Activated CD4-positive, alpha-beta T cell treated with anti-CD3 and anti-CD28 coated beads, Interleukin-2, amount 10 ng/mL, durations not matched to agents 7 days and 5 days (primary cell): ENCODE data around the gene GRB14. TPM values are rescaled to one million over a fixed set of nuclear protein-coding genes. Genes with fewer than 3 reads are reported as not detected.

ENCODE experiments used
- CTCF ChIA-PET: fragments of 350-600 bp; sonication (Branson Sonifier 250); formaldehyde crosslinking; loops from one replicate; lab custom pipeline; 2021; ENCODE audit warnings: antibody characterized with exemption; lab: Charles Lee
- POLR2A ChIA-PET: fragments of 350-600 bp; sonication (Branson Sonifier 250); formaldehyde crosslinking; loops from one replicate; lab custom pipeline; 2021; ENCODE audit warnings: antibody characterized with exemption; lab: Charles Lee
- DNase-seq: peaks from one replicate; pipeline ENCODE4 v3.0.0-alpha.2; 2020
- H3K27ac Mint-ChIP-seq: one replicate; pipeline ENCODE4 v1.8.0; 2021; ENCODE audit warnings: mild to moderate bottlenecking, moderate library complexity, mixed read lengths
- H3K27me3 Mint-ChIP-seq: one replicate; pipeline ENCODE4 v1.8.0; 2021; ENCODE audit warnings: mixed read lengths
- H3K36me3 Mint-ChIP-seq: one replicate; pipeline ENCODE4 v1.8.0; 2021; ENCODE audit warnings: low read depth, mixed read lengths
- H3K4me1 Mint-ChIP-seq: one replicate; pipeline ENCODE4 v1.8.0; 2021; ENCODE audit warnings: mixed read lengths
- H3K4me3 Mint-ChIP-seq: one replicate; pipeline ENCODE4 v1.8.0; 2021; ENCODE audit warnings: mild to moderate bottlenecking, moderate library complexity, mixed read lengths
- H3K9me3 Mint-ChIP-seq: one replicate; pipeline ENCODE4 v1.8.0; 2021; ENCODE audit warnings: mixed read lengths
- total RNA-seq, 2 experiments: library from RNA; stranded (reverse); gene quantifications; one replicate each; pipeline ENCODE4 v1.2.3, GENCODE V29; 2021

The GRB14 gene
- total RNA-seq, 2 experiments from 2014 or later, result not detected

- no peaks in the 10 kb centered on the region for H3K4me1 Mint-ChIP-seq
- no peaks in the 10 kb centered on the region for H3K9me3 Mint-ChIP-seq
- CTCF ChIA-PET, result no interaction called here
- H3K36me3 Mint-ChIP-seq, result no peaks in the 10 kb centered on the region
- DNase-seq, result no peak
- POLR2A ChIA-PET, result no interaction called here
- H3K4me3 Mint-ChIP-seq, result no peak overlapping the region
- no peaks in the 10 kb centered on the region for H3K27me3 Mint-ChIP-seq
- H3K27ac Mint-ChIP-seq, result no peak overlapping the region
Measured at GRCh38 chr2:164523726-164524125, 97.6 kb downstream of the GRB14 start.

DNA sequence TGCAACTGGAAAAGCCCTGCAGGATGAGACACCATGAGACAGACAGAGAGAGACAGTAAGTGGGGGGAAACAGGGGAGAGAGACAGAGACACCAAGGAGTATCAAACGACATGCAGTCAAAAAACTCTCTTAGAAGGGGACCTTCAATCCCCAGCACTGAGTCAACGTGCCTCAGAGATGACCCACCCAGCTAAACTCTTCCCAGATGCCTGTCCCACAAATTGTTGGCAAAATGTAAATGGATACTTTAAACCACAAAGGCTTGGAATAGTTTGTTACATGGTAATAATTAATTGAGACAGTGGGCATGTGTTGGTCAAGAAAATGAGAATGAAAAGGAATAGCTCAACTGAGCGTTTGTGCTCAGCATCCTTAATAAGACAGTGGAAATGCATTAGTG is 98.3 kb downstream of the GRB14 start:
- Mint-ChIP-seq H3K4me3 (no peak overlapping the region), H3K27ac (no peak overlapping the region), H3K9me3 (peaks cover 4% of the 10 kb centered on the region), H3K36me3 (no peaks in the 10 kb centered on the region), H3K27me3 (no peaks in the 10 kb centered on the region), H3K4me1 (no peaks in the 10 kb centered on the region)
- no peak for DNase-seq
- ChIA-PET POLR2A (no interaction called here), CTCF (no interaction called here)

DNA sequence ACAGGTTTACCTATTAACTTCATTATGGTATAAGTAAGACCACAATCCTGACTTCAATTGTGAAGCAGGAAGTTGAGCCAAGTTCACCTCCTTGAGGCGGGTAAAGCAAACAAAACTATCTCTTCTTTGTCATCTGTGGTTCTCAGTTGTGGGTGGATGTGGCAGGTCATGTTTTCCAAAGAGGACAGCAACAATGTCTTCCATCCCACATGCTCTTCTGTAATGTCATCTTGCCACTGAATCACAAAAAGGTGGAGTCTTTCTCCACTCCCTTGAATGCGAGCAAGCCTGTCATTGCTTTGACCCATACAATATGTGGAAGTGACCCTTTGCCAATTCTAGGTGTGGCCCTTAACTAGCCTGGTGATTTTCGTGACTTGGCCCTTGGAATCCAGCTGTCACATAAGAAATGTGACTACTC is 98.7 kb downstream of the GRB14 start:
- no peak overlapping the region for H3K27ac Mint-ChIP-seq
- H3K9me3 Mint-ChIP-seq, result peaks cover 4% of the 10 kb centered on the region
- CTCF ChIA-PET, result no interaction called here
- POLR2A ChIA-PET, result no interaction called here
- no peak overlapping the region for H3K4me3 Mint-ChIP-seq
- H3K36me3 Mint-ChIP-seq, result no peaks in the 10 kb centered on the region
- no peak for DNase-seq
- H3K27me3 Mint-ChIP-seq, result no peaks in the 10 kb centered on the region
- no peaks in the 10 kb centered on the region for H3K4me1 Mint-ChIP-seq

DNA sequence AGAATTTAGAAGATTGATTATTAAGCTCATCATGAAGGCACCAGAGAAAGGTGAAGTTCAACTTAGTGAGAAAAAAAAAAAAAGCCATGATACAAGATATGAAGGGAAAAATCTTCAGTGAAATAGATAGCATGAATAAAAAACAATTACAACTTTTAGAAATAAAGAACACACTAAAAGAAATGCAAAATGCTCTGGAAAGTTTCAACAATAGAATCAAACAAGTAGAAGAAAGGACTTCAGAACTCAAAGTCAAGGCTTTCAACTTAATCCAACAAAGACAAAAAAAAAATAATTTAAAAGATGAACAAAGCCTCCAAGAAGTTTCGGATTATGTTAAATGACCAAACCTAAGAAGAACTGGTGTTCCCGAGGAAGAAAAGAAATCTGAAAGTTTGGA is 105.5 kb downstream of the GRB14 start:
- no peak for DNase-seq
- no peaks in the 10 kb centered on the region for H3K36me3 Mint-ChIP-seq

DNA sequence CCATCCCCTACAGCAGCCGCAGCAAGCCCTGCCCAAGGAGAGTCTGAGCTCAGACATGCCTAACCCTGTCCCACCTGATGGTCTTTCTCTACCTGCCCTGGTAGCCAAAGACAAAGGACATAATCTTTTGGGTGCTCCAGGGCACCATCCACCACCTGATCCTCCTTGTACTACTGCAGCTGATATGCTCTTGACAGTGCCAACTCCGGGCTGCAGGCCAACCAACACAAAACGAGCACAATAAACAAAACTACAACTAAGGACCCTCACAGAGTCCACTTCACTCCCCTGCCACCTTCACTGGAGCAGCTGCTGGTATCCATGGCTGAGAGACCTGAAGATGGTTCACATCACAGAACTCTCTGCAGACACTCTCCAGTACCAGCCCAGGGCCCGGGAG is 106.3 kb downstream of the GRB14 start:
- Mint-ChIP-seq H3K27me3 (no peaks in the 10 kb centered on the region), H3K4me3 (no peak overlapping the region), H3K9me3 (peaks cover 17% of the 10 kb centered on the region), H3K36me3 (no peaks in the 10 kb centered on the region), H3K27ac (no peak overlapping the region), H3K4me1 (no peaks in the 10 kb centered on the region)
- DNase-seq, result no peak
- ChIA-PET POLR2A (no interaction called here), CTCF (no interaction called here)

More for the DNA sequence above, 105.5 kb downstream of the GRB14 start:
- POLR2A ChIA-PET, result no interaction called here
- H3K4me1 Mint-ChIP-seq, result no peaks in the 10 kb centered on the region
- no peaks in the 10 kb centered on the region for H3K27me3 Mint-ChIP-seq
- no peak overlapping the region for H3K27ac Mint-ChIP-seq
- CTCF ChIA-PET, result no interaction called here
- no peak overlapping the region for H3K4me3 Mint-ChIP-seq
- peaks cover 17% of the 10 kb centered on the region for H3K9me3 Mint-ChIP-seq

DNA sequence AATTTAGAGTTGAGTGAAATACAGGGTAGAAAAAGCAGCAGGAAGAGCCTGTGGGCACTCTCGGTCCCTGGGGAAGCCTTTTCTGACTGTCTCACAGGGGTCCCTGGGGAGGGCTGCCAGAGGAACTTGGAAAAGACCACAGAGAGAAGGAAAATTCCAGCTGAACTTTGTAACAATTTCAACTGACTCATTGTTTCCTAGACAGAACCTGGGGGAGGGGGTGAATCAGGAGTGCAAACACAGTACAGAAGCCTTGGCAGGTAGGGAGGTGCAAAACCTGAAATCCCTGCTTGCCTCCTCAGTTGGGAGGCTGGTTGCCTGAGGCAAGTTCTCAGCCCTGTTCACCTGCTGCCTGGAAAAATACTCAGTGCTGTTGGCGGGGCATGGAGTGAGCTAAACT is 106.8 kb downstream of the GRB14 start:
- no peaks in the 10 kb centered on the region for H3K4me1 Mint-ChIP-seq
- H3K27me3 Mint-ChIP-seq, result no peaks in the 10 kb centered on the region
- ChIA-PET POLR2A (no interaction called here), CTCF (no interaction called here)
- no peak overlapping the region for H3K27ac Mint-ChIP-seq
- peaks cover 17% of the 10 kb centered on the region for H3K9me3 Mint-ChIP-seq
- DNase-seq, result no peak
- no peaks in the 10 kb centered on the region for H3K36me3 Mint-ChIP-seq
- H3K4me3 Mint-ChIP-seq, result no peak overlapping the region

GRCh38 chr2:164512871-164513270 is 108.4 kb downstream of the GRB14 start:
- Mint-ChIP-seq H3K9me3 (peaks cover 13% of the 10 kb centered on the region), H3K27ac (no peak overlapping the region), H3K36me3 (no peaks in the 10 kb centered on the region), H3K27me3 (no peaks in the 10 kb centered on the region), H3K4me3 (no peak overlapping the region), H3K4me1 (no peaks in the 10 kb centered on the region)
- no peak for DNase-seq
- POLR2A ChIA-PET, result no interaction called here
- CTCF ChIA-PET, result no interaction called here

GRCh38 chr2:164511738-164512137 is 109.5 kb downstream of the GRB14 start:
- no peak for DNase-seq
- ChIA-PET CTCF (no interaction called here), POLR2A (no interaction called here)
- H3K9me3 Mint-ChIP-seq, result peaks cover 9% of the 10 kb centered on the region
- no peaks in the 10 kb centered on the region for H3K4me1 Mint-ChIP-seq
- H3K36me3 Mint-ChIP-seq, result no peaks in the 10 kb centered on the region
- no peaks in the 10 kb centered on the region for H3K27me3 Mint-ChIP-seq
- H3K27ac Mint-ChIP-seq, result no peak overlapping the region
- no peak overlapping the region for H3K4me3 Mint-ChIP-seq

DNA sequence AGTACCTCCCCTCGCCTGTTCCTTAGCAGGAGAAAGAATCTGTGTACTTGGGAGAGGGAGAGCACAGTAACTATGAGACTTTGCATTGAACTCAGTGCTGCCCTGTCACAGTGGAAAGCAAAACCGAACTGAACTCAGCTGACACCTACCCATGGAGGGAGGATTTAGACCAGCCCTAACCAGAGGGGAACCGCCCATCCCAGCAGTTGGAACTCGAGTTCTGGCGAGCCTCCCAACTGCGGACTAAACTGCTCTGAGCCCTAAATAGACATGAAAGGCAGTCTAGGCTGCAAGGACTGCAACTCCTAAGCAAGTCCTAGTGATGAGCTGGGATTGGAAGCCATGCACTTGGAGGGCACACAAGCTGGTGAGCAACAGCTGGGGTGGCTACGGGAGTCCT is 110.4 kb downstream of the GRB14 start:
- ChIA-PET POLR2A (no interaction called here), CTCF (no interaction called here)

DNA sequence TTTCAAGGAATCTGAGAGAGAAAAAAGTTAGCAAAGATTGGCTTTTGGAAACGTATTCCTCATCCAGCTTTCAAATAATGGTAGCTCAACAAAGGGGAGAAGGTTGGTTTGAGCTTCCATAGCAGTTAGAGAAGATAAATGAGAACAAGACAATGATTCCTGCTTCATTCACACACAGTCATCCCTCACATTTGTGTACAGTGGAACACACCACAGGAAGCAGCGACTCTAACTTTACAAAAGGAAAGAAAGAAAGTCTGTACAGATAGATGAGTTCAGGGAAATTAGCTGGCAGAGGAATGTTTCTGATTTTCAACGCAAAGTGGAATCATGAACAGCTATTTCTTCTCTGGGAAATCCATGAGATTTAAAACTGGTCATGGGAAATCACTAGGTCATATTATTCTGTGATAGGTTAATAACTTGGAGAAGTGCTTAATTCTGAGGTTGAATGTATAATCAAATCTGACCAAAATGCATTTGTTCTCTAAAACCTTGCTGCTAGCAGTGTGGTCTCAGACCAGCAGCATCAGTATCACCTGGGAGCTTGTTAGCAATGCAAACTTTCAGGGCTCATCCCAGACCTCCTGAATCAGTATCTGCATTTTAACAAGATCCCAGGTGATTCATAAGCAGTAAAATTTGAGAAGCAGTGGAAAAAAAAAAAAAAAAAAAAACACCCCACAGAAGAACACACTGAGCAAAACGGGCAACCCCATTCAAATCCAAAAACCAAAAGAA is 112.0 kb downstream of the GRB14 start:
- H3K27ac Mint-ChIP-seq, result no peak overlapping the region
- no peaks in the 10 kb centered on the region for H3K27me3 Mint-ChIP-seq
- ChIA-PET POLR2A (no interaction called here), CTCF (no interaction called here)
- H3K36me3 Mint-ChIP-seq, result no peaks in the 10 kb centered on the region
- no peak for DNase-seq
- no peaks in the 10 kb centered on the region for H3K9me3 Mint-ChIP-seq
- H3K4me1 Mint-ChIP-seq, result no peaks in the 10 kb centered on the region
- no peak overlapping the region for H3K4me3 Mint-ChIP-seq

More for the DNA sequence above, 110.4 kb downstream of the GRB14 start:
- no peak overlapping the region for H3K4me3 Mint-ChIP-seq
- no peak for DNase-seq
- no peaks in the 10 kb centered on the region for H3K4me1 Mint-ChIP-seq
- H3K27me3 Mint-ChIP-seq, result no peaks in the 10 kb centered on the region
- H3K27ac Mint-ChIP-seq, result no peak overlapping the region
- no peaks in the 10 kb centered on the region for H3K36me3 Mint-ChIP-seq
- H3K9me3 Mint-ChIP-seq, result peaks cover 9% of the 10 kb centered on the region

- no peaks in the 10 kb centered on the region for H3K4me1 Mint-ChIP-seq
- no peak overlapping the region for H3K4me3 Mint-ChIP-seq
- no peak for DNase-seq
- H3K9me3 Mint-ChIP-seq, result no peaks in the 10 kb centered on the region
- H3K27ac Mint-ChIP-seq, result no peak overlapping the region
- no peaks in the 10 kb centered on the region for H3K36me3 Mint-ChIP-seq
- ChIA-PET POLR2A (no interaction called here), CTCF (no interaction called here)
- H3K27me3 Mint-ChIP-seq, result no peaks in the 10 kb centered on the region
Measured at GRCh38 chr2:164504253-164504652, 117.0 kb downstream of the GRB14 start.

- ChIA-PET POLR2A (interaction anchor here (0.7 kb wide), 1 partner anchor 1229 kb away, joined by 4 read pairs; no protein-coding TSS in a partner anchor), CTCF (no interaction called here)
- no peak for DNase-seq
- Mint-ChIP-seq H3K4me3 (no peak overlapping the region), H3K9me3 (no peaks in the 10 kb centered on the region), H3K27me3 (no peaks in the 10 kb centered on the region), H3K27ac (no peak overlapping the region), H3K4me1 (no peaks in the 10 kb centered on the region), H3K36me3 (no peaks in the 10 kb centered on the region)
Measured at GRCh38 chr2:164498836-164499235, 122.4 kb downstream of the GRB14 start.

DNA sequence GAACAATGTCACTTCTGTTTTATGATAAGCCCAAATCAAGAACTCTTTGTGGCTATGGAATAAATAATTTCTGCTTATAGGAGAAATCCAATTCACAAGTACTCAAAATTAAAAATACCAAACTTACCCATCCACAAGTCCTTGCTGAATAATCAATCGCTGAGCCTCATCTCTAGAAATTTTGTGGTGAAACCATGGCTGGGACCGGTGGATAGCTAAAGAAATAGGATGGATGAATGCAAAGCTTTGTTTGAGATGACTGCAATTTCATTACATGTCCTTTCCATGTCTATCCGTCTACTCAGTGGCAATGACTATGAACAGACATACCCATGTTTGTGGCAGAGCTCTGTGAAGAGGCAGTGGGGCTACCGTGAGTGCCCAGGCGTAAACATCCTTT is 124.4 kb downstream of the GRB14 start:
- no peaks in the 10 kb centered on the region for H3K9me3 Mint-ChIP-seq
- POLR2A ChIA-PET, result no interaction called here
- CTCF ChIA-PET, result no interaction called here
- no peaks in the 10 kb centered on the region for H3K4me1 Mint-ChIP-seq
- no peak for DNase-seq
- H3K27me3 Mint-ChIP-seq, result no peaks in the 10 kb centered on the region
- no peak overlapping the region for H3K4me3 Mint-ChIP-seq
- no peak overlapping the region for H3K27ac Mint-ChIP-seq
- H3K36me3 Mint-ChIP-seq, result no peaks in the 10 kb centered on the region

DNA sequence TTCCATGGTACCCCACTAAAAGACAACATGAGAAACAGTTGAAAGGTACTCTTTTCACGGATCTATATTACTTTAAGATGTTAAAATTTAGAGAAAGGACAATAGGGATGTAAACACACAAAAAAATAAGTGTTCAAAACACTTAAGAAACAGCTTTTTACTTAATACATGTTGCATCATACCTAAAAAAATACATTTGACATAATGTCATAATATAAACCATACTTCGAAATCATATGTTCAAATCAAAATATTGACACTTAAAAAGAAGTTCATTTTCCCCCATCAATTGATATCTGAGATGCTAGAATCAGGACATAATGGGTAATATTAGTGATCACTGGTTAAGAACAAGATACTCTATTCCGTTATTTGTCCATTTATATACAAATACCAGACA is 124.9 kb downstream of the GRB14 start:
- DNase-seq, result no peak
- CTCF ChIA-PET, result no interaction called here

More for the DNA sequence above, 124.9 kb downstream of the GRB14 start:
- H3K4me1 Mint-ChIP-seq, result no peaks in the 10 kb centered on the region
- H3K36me3 Mint-ChIP-seq, result no peaks in the 10 kb centered on the region
- H3K27ac Mint-ChIP-seq, result no peak overlapping the region
- H3K9me3 Mint-ChIP-seq, result no peaks in the 10 kb centered on the region
- H3K27me3 Mint-ChIP-seq, result no peaks in the 10 kb centered on the region
- no peak overlapping the region for H3K4me3 Mint-ChIP-seq
- POLR2A ChIA-PET, result no interaction called here
